ENCODE measurements around the gene AP2B1.

GRCh38 chr17:35749560-35750412, 162.7 kb downstream of the AP2B1 start:
- TF ChIP-seq TAF1 (conservative IDR thresholded peaks at IDR 0.05) (no peak), CTCF (IDR thresholded peaks at IDR 0.05; ENCODE audit: low read depth, low read length, missing input control) (no peak), REST (IDR thresholded peaks at IDR 0.05) (no peak)

Measured in liver (tissue), 3 donors.